ENCODE results near the gene GSPT2.
"Not testable (repeated sequence)": the region's sequence is repeated elsewhere in the genome, so short reads cannot be mapped to it uniquely, and the experiment has no call there.

GSPT2 gene

DNA sequence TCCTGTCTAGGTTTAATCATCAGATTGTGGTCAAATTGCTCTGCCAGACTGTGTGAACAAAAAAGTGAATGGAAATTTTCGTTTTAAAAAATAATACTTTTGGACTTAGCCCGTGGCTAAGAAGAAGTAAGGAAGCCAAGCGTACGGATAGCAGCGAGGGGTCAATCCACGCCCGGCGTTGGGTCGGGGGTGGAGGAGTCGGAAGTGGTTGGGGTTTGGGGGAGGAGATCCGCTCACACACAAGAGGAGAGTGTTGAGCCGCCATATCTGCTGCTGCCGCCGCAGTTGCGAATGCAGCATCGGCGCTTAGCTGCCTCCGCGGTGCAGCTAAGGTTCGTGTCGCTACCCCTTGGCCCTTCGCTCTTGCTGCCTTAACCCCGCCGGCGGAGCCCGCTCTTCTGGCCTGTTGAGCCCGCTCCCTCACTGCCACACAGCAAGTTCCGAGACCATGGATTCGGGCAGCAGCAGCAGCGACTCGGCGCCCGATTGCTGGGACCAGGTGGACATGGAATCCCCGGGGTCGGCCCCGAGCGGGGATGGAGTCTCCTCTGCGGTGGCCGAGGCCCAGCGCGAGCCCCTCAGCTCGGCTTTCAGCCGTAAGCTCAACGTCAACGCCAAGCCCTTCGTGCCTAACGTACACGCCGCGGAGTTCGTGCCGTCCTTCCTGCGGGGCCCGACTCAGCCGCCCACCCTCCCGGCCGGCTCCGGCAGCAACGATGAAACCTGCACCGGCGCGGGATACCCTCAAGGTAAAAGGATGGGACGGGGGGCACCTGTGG is at the start of gene GSPT2:
Gene GSPT2 (plus strand): TSS at position 264 of the 779 bp plus-strand sequence. CDS start 185 bp downstream, at position 449.
- FAIRE-seq: peak; percentile 74
- DNase-seq (ENCODE audit: insufficient read length, low spot score): peak; percentile 22

GRCh38 chrX:51694254-51694653 is 49.0 kb upstream of the GSPT2 start:
- no peak for DNase-seq (ENCODE audit: insufficient read length, low spot score)
- FAIRE-seq: no peak

- FAIRE-seq: no peak
- no peak for DNase-seq (ENCODE audit: insufficient read length, low spot score)
Observed at GRCh38 chrX:51697397-51697796, 45.8 kb upstream of the GSPT2 start.

DNA sequence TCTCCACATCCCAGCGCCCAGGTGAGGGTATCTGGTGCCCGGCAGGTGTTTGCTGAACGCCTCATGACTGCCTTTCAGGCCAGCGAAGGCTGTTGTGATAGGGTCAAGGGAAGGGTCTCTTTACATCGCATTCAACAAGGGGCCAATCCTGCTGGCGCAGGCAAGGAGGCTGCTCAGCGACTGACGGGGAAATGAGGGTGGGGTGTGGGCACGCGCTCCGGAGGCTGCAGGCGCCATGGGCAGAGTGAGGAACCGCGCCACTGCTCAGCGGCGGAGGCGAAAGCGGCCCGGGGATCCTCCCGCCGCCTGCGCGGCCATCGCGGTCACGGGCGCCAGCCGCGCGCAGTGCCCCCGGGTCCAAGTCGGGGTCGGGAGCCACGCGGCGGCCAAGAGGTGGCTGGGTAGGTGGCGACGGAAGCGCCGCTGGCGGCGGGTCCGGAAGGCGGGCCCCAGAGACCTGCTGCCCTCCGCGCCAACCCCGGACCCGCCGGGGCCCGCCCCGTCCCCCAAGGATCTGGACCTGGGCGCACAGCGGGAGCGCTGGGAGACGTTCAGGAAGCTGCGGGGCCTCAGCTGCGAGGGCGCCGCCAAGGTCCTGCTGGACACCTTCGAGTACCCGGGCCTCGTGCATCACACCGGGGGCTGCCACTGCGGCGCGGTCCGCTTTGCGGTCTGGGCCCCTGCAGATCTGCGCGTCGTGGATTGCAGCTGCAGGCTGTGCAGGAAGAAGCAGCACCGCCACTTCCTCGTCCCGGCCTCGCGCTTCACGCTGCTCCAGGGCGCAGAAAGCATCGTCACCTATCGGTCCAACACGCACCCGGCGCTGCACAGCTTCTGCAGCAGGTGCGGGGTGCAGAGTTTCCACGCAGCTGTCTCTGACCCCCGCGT is 32.7 kb upstream of the GSPT2 start, which contains the start of gene CENPVL1:
Gene CENPVL1 (plus strand): TSS at position 236 of the 888 bp plus-strand sequence. CDS start 0 bp downstream, at position 236.
- not testable (repeated sequence) for FAIRE-seq; DNase-seq (ENCODE audit: insufficient read length, low spot score)

DNA sequence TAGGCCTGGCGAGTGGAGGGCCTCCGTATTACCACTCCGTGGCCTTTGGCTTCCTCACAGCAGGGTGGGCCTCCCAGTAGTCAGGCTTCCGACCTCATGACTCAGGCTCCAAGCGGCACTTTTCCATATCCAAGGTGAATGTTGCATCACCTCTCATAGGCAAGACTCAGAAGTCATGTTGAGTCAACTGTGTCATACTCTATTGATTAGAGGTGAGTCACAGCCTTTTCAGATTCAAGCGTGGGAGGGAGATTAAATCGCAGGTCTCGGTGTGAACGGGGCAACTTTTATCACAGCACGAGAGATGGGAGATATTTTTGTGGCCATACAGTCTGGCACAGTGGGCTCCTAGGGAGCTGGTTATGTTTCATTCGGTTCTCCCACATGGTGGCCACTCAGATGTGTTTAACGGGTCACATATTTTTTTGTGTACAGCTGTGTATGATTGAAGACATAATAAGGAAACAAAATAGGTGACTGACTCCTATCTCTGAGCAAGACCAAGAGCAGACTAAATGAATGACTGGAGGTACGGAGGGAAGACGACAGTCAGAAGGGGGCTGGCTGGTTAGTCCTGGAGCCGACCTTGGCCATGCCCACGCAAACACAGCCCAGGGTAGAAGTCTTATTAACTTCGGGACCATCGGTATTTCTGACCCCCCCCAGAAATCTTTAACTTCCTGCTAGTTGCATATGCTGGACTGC is 30.1 kb upstream of the GSPT2 start:
- not testable (repeated sequence) for DNase-seq (ENCODE audit: insufficient read length, low spot score); FAIRE-seq

DNA sequence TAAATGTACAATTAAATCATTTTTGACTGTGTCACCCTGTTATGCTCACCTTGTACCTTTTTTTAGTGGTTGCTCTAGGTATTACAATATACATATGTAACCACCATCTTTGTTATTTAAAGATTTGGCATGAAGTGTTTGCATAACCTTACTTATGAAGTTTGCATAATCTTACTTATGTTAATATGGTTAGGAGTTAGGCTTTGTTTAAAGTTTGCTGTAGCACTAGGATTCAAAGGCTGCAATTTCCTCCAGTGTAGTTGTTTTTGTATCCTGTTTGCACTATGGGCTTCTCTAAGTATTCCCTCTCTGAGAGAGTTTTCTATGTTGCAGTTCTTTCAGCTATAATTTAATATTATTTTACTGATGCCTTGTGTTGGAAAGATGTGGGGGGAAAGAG is 15.0 kb upstream of the GSPT2 start:
- FAIRE-seq (no peak), DNase-seq (ENCODE audit: insufficient read length, low spot score) (no peak)

GRCh38 chrX:51737091-51737490 is 6.2 kb upstream of the GSPT2 start:
- no peak for DNase-seq (ENCODE audit: insufficient read length, low spot score)
- no peak for FAIRE-seq

DNA sequence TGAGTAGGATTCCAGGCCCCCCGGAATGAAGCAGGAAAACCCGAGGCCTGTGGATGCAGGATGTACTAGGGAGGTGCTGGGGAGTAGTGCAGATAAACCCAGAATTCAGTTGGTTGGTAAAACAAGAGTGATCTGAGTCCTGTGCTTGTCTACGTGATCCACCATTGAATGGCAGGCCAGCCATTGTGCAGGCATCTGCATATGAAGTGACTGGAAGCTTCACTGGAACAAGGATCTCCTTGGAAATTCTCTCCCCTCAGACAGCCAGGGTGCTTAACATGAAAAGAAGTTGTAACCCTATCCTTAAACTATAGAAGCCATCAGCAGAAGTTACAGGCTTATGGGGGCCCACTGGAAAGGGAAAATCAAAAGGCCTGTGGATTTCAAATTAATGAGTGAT is 656 bp upstream of the GSPT2 start:
- FAIRE-seq (peak; percentile 55), DNase-seq (ENCODE audit: insufficient read length, low spot score) (no peak)

GRCh38 chrX:51747671-51748070 is 4.4 kb downstream of the GSPT2 start:
- no peak for DNase-seq (ENCODE audit: insufficient read length, low spot score)
- no peak for FAIRE-seq

DNA sequence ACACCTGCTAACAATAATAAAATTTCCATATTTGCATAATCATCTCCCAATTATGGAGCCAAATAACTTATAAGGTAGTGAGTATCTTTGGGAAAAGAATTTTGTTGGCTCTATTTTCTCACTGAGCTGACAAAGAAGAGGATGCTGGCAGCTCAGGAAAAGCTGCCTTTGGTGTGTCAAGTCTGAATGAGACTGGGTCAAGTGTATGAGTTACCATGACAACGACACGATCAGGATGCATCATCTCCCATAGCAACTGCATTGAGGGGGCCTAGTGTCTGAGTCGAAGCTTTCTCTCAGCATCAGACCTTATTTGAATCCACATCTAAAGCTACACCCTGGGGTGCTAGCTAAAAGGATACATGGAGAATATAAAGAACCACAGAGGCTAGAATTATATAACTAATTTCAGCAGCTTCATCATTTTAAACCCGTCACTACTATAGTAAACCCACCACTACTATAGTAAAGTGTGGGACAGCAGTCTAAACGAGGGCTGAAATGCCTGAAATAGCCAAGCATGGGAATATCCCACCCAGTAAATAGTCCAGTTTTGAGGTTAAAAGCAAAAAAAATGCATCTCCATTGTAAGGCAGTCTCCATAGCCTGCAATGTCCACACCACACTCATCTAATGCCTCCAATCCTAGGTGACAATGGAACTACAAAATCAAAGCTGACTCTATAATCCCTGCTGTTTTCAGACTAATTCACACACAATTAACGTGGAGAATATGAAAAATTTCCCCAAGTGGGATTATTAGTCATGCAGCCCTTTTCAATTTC is 16.0 kb downstream of the GSPT2 start:
- no peak for FAIRE-seq
- no peak for DNase-seq (ENCODE audit: insufficient read length, low spot score)

DNA sequence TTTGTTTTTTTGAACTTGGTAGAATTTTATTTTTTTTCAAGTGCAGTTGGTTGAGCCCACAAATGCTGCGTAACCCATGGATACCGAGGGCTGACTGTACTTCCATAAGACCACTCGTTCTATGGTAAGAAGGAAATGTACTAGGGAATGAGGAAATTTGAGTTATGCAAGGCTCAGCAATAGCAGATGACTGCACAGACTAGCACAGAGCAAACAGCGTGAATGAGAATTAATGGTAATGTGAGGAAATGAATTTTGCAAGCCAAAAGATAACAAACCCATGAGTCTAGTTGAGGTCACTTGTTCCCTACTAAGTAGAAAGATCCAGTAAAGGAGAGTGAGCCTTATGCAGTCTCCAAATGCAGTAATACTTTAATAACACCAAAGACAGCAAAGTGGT is 17.4 kb downstream of the GSPT2 start:
- no peak for DNase-seq (ENCODE audit: insufficient read length, low spot score)
- peak; percentile 39 for FAIRE-seq

GRCh38 chrX:51766546-51766945 is 23.3 kb downstream of the GSPT2 start:
- DNase-seq (ENCODE audit: insufficient read length, low spot score): no peak
- no peak for FAIRE-seq

GRCh38 chrX:51776851-51777250 is 33.6 kb downstream of the GSPT2 start:
- FAIRE-seq (peak; percentile 33), DNase-seq (ENCODE audit: insufficient read length, low spot score) (no peak)

GRCh38 chrX:51779306-51779705 is 36.1 kb downstream of the GSPT2 start:
- FAIRE-seq: no peak
- DNase-seq (ENCODE audit: insufficient read length, low spot score): no peak

DNA sequence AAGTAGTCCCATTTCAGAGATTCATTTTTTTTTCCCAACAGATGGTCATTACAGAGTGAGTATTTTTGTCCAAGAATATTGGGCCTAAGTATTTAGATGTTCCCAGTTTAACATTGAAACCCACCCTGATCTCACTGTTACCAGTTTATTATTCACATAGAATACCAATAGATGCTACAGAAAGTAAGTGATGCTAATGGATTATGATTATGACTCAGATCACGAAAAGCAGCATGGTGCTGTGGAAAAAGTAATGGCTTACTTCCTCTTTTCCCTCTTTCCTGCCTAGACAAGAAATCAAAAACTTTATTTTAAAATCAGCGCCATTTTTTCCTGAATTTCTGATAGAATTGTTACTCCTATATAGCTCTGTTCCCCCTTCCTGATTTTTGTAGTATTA is 51.9 kb downstream of the GSPT2 start:
- DNase-seq (ENCODE audit: insufficient read length, low spot score): no peak
- no peak for FAIRE-seq
